Transverse colon (tissue), 4 donors: ENCODE results near the gene NEK1. TPM values are rescaled to one million over a fixed set of nuclear protein-coding genes. Genes with fewer than 3 reads are reported as not detected.

Experiments
- DNase-seq: peaks from one replicate; pipeline ENCODE4 v3.0.0-alpha.2; 2019
- H3K27ac ChIP-seq, 4 donors: fragments of 200-600 bp; sonication (generic); 2 replicates each; pipeline ENCODE4 v1.5.1; 2016 to 2018; ENCODE audit warnings: inconsistent platforms in 4 of 4
- H3K27me3 ChIP-seq: fragments of 200-600 bp; sonication (generic); 2 replicates; pipeline ENCODE4 v1.5.1; 2017; ENCODE audit warnings: inconsistent platforms
- H3K36me3 ChIP-seq, 4 donors: fragments of 200-600 bp; sonication (generic); 2 replicates each; pipeline ENCODE4 v1.5.1; 2017 to 2019; ENCODE audit warnings: inconsistent platforms in 4 of 4
- H3K4me1 ChIP-seq, 4 donors: fragments of 200-600 bp; sonication (generic); 2 replicates each; pipeline ENCODE4 v1.5.1; 2017 to 2020; ENCODE audit warnings: inconsistent platforms in 4 of 4
- H3K4me3 ChIP-seq, 4 donors: fragments of 200-600 bp; sonication (generic); 1 replicate in 1 of 4; 2 replicates in 3 of 4; pipeline versions ENCODE4 v1.5.1 to v1.6.1; 2017 to 2019; ENCODE audit warnings: inconsistent platforms in 4 of 4
- H3K9me3 ChIP-seq, 2 donors: fragments of 200-600 bp; sonication (generic); 2 replicates each; pipeline ENCODE4 v1.5.1; 2017 to 2019; ENCODE audit warnings: inconsistent platforms in 2 of 2
- CTCF ChIP-seq, 5 experiments: fragments of 200-600 bp in 3 of 5; fragments of 450-650 bp in 2 of 5; sonication (generic) in 3 of 5; IDR thresholded peaks; 1 replicate in 2 of 5; 2 replicates in 3 of 5; pipeline ENCODE4 v1.5.1; 2016 to 2017; ENCODE audit warnings: antibody characterized with exemption in 5 of 5, inconsistent platforms in 3 of 5, mild to moderate bottlenecking in 2 of 5, moderate library complexity in 1 of 5
- EP300 ChIP-seq: sonication (generic); formaldehyde crosslinking; IDR thresholded peaks from one replicate; pipeline ENCODE4 v1.6.1; 2017; ENCODE audit warnings: antibody characterized with exemption, low read depth
- POLR2A ChIP-seq: fragments of 450-650 bp; IDR thresholded peaks from one replicate; pipeline ENCODE4 v1.6.1; 2016; ENCODE audit warnings: antibody characterized with exemption, mild to moderate bottlenecking, moderate library complexity
- POLR2AphosphoS5 ChIP-seq, 3 donors: sonication (generic); formaldehyde crosslinking; IDR thresholded peaks; one replicate each; pipeline ENCODE4 v1.6.1; 2016; ENCODE audit warnings: antibody characterized with exemption in 3 of 3
- WGBS, 2 donors: methylation state at CpG; one replicate each; pipeline ENCODE4 v1.1.5; 2018; ENCODE audit warnings: low coverage in 1 of 2; 5-methylcytosine and 5-hydroxymethylcytosine counted together
- in situ Hi-C, 4 donors: fragments of 200-750 bp; cut with MboI; loops; one replicate each; pipeline versions ENCODE4 v1.15.0 to v1.15.1; 2017; ENCODE audit warnings: low sequenced_read_pairs in 3 of 4, low pct_ligation_motif_present in 1 of 4, low pct_unique_long_range_greater_than_20kb in 1 of 4
- intact Hi-C: fragments of 100-400 bp; cut with DNase I; formaldehyde crosslinking; loops from one replicate; pipeline ENCODE4 v1.15.1; 2023; ENCODE audit warnings: low total_unique reads
- total RNA-seq, 4 donors: library from RNA; depleted of rRNA; stranded (reverse); fragments of >200 nt; gene quantifications; one replicate each; pipeline ENCODE4 v1.1.0, GENCODE V29; 2016

The NEK1 gene
- total RNA-seq, 4 donors from 2014 or later: 7.6 to 14.9 (median 10.2) TPM

GRCh38 chr4:169632896-169633295 lies 20.5 kb upstream of the NEK1 start:
- Histone ChIP-seq H3K27me3 (no peaks in the 10 kb centered on the region), H3K4me3 (no peak overlapping the region), H3K27ac (no peak overlapping the region), H3K4me1 (peaks cover 5 to 33% (median 10%) of the 10 kb centered on the region in 4 donors), H3K9me3 (no peaks in the 10 kb centered on the region), H3K36me3 (no peaks in the 10 kb centered on the region)
- in situ Hi-C loops: loop anchor here in 1 of 4 donors (25.0 kb wide), 1 partner anchor 404 kb away; the partner anchor contains the start of gene MFAP3L
- 92 to 97% methylated on average over 10 to 11 of the region's 11 CpGs for WGBS, 2 donors
- no peak for DNase-seq
- intact Hi-C loops: no loop called here
- TF ChIP-seq EP300 (no peak), CTCF (IDR thresholded peaks at IDR 0.05) (no peak), POLR2A (no peak), POLR2AphosphoS5 (IDR thresholded peaks at IDR 0.05) (no peak)

GRCh38 chr4:169630069-169630468 lies 17.7 kb upstream of the NEK1 start:
- no peaks in the 10 kb centered on the region for H3K9me3 ChIP-seq
- TF ChIP-seq POLR2AphosphoS5 (IDR thresholded peaks at IDR 0.05): no peak
- H3K27me3 ChIP-seq: no peaks in the 10 kb centered on the region
- 98 to 100% methylated on average over 3 of the region's 3 CpGs for WGBS, 2 donors
- no peaks in the 10 kb centered on the region for H3K36me3 ChIP-seq
- in situ Hi-C loops: loop anchor here in 1 of 4 donors (25.0 kb wide), 1 partner anchor 407 kb away; the partner anchor contains the start of gene MFAP3L
- H3K27ac ChIP-seq: no peak overlapping the region
- intact Hi-C loops: no loop called here
- no peak overlapping the region for H3K4me3 ChIP-seq
- DNase-seq: no peak
- peaks cover 5 to 23% (median 8%) of the 10 kb centered on the region in 4 donors for H3K4me1 ChIP-seq

GRCh38 chr4:169628579-169628978 lies 16.2 kb upstream of the NEK1 start:
- H3K27ac ChIP-seq: no peak overlapping the region
- TF ChIP-seq CTCF (IDR thresholded peaks at IDR 0.05) (no peak), POLR2A (no peak), EP300 (no peak), POLR2AphosphoS5 (IDR thresholded peaks at IDR 0.05) (no peak)
- in situ Hi-C loops: loop anchor here in 2 of 4 donors (10.0 to 25.0 kb wide), 2 partner anchors 126 to 409 kb away; partner anchors contain the start of genes HPF1 (in 1 of the 2) and MFAP3L (in 1 of the 2)

GRCh38 chr4:169627307-169627706 lies 14.9 kb upstream of the NEK1 start:
- WGBS, 2 donors: 100% methylated on average over 1 of the region's 1 CpG
- Histone ChIP-seq H3K27ac (no peak overlapping the region), H3K4me1 (peaks cover 0 to 17% (median 10%) of the 10 kb centered on the region in 4 donors), H3K4me3 (no peak overlapping the region), H3K9me3 (no peaks in the 10 kb centered on the region), H3K36me3 (no peaks in the 10 kb centered on the region), H3K27me3 (no peaks in the 10 kb centered on the region)
- intact Hi-C loops: no loop called here
- TF ChIP-seq POLR2AphosphoS5 (IDR thresholded peaks at IDR 0.05) (no peak), POLR2A (no peak), EP300 (no peak), CTCF (IDR thresholded peaks at IDR 0.05) (no peak)
- in situ Hi-C loops: loop anchor here in 2 of 4 donors (10.0 to 25.0 kb wide), 2 partner anchors 127 to 410 kb away; partner anchors contain the start of genes HPF1 (in 1 of the 2) and MFAP3L (in 1 of the 2)
- DNase-seq: no peak

More at GRCh38 chr4:169628579-169628978, 16.2 kb upstream of the NEK1 start:
- Histone ChIP-seq H3K4me3 (no peak overlapping the region), H3K36me3 (no peaks in the 10 kb centered on the region), H3K27me3 (no peaks in the 10 kb centered on the region), H3K9me3 (no peaks in the 10 kb centered on the region), H3K4me1 (peaks cover 0 to 12% (median under 1%) of the 10 kb centered on the region in 4 donors)
- no peak for DNase-seq
- WGBS, 2 donors: 89 to 96% methylated on average over 2 of the region's 2 CpGs
- intact Hi-C loops: no loop called here
